MM.1S (cell line): Measurements from ENCODE around the gene IGIP.

Experiments
- CTCF ChIP-seq: fragments of 300-600 bp; sonication (generic); IDR thresholded peaks from 2 replicates; pipeline ENCODE4 v1.5.1; 2016; ENCODE audit warnings: antibody characterized with exemption, low read length, mixed read lengths
- EZH2 ChIP-seq: fragments of 300-600 bp; sonication (generic); optimal IDR thresholded peaks from 2 replicates; pipeline ENCODE3; 2017; ENCODE audit warnings: low read depth, mild to moderate bottlenecking, antibody characterized with exemption, low read length, mixed read lengths

- TF ChIP-seq CTCF (no peak), EZH2 (no peak)
Measured at GRCh38 chr5:140111859-140112551, 13.7 kb upstream of the IGIP start.
